Stimulated activated CD8-positive, alpha-beta memory T cell treated with anti-CD3 and anti-CD28 coated beads, Interleukin-15, amount 100 ng/mL, for 4 hours (primary cell): Measurements from ENCODE around the gene TUBB3.
A peak's percentile ranks its signal among the peaks of the same experiment; 100 is the strongest.
"Not testable (repeated sequence)": the region's sequence is repeated elsewhere in the genome, so short reads cannot be mapped to it uniquely, and the experiment has no call there.

Source experiments
- DNase-seq, 2 donors: peaks; one replicate each; pipeline ENCODE4 v3.0.0-alpha.2; 2020; ENCODE audit warnings: low read depth in 2 of 2

Gene TUBB3

DNA sequence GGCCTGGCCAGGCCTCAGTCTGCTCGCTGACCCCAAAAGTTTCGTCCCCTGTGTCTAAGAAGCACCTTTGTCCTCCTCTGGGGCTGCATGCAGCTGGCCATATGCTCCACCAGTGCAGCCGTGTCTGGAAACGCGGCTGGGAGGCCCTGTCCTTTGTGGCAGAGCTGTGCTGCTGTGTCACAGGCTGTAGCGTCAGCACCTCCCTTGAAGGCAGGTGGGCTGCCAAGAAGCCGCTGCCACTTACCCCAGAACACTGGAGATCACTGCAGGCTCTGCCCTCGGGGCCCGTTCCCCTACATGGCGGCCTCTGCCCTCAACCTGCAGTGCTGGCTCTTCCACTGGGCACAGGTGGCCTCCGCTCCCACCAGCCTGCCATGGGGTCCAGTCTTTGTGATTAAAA lies 20.2 kb upstream of the TUBB3 start:
- DNase-seq = no peak

DNA sequence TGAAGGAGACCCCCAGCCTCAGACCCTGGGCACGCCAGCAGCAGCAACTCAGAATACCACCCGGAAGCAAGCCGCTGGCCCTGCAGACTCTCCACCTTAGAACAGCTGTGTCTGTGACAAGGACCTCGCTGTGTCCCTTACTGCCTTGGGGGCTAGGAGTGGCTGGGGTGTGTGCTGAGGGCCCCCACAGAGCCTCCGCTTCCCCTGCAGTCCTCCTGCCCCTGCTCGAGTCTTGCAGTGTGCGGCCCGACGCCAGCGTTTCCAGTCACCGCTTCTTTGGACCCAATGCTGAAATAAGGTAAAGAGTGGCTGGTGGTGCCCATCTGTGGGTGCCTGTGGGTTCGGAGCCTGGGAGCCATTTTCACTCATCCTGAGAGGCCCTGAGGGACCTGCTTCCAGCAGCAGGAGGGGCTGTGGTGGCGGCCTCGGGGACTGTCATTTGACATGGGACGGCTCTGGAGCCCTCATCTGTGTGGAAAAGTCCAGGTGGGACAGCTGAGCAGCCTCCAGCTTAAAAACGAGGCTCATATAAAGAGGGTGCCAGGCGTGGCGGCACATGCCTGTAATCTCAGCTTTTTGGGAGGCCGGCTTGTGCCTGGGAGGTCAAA lies 19.1 kb upstream of the TUBB3 start:
- DNase-seq = no peak

DNA sequence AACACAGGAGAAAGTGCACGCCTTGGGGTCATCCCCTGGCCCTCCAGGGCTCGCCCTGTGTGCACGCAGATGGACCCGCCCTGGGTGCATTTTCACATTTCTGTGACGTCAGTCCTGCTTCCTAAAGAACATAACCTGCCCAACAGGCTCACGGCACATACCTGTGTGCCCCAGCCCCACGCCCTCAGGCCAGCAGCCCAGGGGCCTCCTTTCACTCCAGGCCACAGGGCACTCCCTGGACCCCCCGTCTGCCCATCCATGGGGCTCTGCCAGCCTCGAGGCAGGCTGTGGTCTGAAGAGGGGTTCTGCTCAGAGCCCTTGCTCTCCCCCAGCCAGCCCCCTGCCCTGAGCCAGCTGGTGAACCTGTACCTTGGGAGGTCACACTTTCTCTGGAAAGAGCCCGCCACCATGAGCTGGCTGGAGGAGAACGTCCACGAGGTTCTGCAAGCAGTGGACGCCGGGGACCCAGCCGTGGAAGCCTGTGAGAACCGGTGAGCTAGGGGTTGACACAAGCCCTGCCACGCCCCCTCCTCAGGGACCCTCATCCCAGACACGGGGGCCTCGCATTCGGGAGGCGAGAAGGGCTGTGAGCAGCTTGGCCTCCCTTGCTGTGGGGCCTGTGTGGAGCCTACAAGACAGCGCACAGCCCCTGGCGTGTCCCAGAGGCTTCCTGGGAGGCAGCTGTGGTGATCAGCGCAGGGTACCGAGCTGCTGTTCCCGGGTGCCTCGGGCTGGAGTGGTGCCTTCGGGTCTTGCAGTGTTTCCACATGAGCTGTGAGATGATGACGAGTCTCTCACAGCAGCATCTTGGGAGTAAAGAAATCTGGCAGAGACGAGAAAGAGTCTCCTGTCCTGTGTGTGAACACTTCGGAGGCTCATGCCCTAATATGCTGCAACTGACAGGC lies 18.3 kb upstream of the TUBB3 start:
- DNase-seq = no peak

DNA sequence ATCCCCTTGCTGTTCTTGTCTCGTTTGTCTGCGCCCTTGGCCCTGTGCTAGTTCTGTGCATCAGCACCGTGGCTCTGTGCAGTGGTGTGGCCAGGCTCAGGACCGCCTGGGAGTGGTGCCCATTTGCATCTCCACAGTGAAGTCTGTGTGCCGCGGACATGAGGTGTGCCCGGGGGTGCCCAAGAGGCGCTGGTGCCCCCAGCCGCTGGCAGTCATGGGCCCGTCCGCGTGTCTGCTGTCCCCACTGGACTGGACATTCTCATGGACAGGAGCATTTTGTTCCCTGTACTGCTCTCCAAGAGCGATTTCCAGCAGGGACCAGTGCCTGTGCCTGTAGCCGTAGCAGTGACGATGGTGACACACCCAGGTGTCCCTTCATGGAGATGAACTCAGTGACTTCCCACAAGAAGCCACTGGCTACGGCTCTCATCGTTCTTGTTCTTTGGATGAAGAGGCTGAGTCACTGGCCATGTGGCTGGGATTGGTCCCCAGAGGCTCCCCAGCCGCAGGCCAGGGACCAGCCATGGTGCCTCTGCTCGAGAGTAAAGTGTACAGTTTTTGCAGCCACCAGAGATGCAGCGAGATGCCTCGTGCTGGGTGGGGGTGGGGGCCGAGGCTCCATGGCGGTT lies 17.5 kb upstream of the TUBB3 start:
- no peak for DNase-seq

DNA sequence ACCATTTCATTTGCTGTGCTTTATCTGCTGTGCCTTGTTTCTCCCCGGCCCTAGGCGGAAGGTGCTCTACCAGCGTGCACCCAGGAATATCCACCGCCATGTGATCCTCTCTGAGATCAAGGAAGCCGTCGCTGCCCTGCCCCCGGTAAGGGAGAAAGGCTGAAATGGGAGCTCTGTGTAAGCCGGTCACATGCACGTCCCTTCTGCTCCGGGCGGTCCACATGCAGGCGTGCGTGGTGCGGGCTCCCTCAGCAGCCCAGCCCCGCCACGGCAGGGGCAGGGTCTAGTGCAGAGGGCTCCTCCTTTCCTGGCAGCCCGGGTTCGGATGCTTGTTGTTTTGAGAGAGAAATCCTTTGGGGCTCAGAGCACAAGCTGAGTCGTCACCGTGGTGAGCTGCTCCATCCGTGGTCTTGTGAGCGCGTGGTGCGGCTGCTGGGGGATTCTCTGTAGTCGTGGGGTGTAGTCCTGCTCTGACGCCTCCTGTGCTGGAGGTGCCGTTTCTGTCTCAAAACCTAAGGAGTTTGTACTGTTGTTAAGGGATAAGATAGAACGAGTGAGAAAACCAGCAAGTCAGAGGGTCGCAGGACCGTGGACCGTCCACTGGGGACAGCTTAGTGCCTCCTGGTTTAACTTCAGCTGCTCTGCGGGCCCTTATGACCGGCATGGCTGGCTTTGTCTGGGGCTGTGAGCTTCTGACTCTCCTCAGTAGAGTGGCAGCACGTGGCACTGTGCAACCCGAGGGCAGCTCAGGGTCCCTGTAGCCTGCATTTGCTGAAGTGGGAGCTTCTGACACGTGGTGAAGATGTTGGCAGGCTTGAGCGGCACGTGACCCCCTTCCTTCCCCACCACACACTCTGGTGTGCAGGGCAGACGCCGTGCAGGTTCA lies 16.8 kb upstream of the TUBB3 start:
- DNase-seq = no peak

DNA sequence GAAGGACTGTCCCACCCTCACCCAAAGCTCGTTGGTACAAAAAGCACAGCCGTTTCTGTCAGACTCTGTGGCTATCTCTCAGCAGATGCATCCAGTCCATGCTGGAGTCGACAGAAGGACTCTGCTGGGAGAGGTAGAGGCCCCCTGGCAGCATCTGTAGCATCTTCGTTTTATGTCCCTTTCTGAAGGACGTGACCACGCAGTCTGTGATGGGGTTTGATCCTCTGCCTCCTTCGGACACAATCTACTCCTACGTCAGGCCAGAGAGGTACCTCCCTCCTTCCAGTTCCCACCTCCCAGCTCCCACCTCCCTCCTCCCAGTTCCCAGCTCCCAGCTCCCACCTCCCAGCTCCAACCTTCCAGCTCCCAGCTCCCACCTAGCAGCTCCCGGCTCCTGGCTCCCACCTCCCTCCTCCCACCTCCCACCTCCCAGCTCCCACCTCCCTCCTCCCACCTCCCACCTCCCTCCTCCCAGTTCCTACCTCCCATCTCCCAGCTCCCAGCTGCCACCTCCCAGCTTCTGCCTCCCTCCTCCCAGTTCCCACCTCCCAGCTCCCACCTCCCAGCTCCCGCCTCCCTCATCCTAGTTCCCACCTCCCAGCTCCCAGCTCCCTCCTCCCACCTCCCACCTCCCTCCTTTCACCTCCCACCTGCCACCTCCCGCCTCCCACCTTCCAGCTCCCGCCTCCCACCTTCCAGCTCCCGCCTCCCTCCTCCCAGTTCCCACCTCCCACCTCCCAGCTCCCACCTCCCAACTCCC lies 15.9 kb upstream of the TUBB3 start:
- DNase-seq = no peak

DNA sequence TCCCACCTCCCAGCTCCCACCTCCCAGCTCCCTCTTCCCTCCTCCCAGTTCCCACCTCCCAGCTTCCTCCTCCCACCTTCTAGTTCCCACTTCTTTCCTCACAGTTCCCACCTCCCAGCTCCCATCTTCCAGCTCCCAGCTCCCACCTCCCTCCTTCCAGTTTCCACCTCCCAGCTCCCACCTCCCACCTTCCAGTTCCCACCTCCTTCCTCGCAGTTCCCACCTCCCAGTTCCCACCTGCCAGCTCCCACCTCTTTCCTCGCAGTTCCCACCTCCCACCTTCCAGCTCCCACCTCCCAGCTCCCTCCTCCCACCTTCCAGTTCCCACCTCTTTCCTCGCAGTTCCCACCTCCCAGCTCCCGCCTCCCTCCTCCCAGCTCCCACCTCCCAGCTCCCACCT lies 14.9 kb upstream of the TUBB3 start:
- no peak for DNase-seq

DNA sequence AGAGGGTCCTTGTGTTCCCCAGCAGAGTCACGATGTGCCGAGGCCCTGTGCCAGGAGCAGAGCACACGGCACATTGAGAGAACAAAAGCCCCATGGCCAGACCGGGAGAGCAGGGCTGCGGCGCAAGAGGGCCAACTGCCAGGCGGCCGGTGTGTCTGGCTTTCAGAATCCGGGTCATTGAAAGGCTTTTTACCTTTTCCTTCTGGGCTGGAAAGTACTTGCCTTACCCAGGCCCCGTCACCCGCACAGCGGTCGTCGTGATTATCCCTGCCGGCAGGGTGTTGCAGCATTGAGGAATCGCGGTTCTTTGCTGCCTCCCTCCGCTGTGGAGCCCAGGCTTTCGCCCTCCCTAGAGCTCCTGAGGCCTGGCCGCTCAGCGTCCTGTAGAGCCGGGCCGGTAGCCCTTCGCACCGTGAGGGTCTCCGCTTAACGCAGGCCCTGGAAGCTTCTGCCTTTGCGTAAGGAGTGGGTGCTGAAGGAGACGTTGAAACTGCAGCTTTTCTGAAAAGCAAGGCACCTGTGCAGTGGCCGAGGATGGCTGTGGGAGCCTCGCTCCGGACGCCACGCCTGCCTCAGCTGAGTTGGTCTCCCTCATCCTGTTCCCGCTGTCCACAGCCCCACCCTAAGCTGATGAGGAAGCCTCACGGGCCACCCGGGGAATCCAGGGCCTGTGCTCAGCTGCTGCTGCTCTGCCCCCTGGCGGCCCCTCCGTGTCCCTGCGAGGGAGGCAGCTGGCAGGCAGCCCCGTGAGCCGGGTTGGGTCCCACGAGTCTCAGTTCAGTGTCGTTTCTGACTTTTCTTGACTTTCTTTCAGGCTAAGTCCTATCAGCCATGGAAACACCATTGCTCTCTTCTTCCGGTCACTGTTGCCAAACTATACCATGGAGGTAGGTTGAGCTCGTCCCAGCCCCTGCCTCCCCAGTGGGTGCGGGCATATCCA lies 13.1 kb upstream of the TUBB3 start:
- DNase-seq = peak; percentile 24 to 41

DNA sequence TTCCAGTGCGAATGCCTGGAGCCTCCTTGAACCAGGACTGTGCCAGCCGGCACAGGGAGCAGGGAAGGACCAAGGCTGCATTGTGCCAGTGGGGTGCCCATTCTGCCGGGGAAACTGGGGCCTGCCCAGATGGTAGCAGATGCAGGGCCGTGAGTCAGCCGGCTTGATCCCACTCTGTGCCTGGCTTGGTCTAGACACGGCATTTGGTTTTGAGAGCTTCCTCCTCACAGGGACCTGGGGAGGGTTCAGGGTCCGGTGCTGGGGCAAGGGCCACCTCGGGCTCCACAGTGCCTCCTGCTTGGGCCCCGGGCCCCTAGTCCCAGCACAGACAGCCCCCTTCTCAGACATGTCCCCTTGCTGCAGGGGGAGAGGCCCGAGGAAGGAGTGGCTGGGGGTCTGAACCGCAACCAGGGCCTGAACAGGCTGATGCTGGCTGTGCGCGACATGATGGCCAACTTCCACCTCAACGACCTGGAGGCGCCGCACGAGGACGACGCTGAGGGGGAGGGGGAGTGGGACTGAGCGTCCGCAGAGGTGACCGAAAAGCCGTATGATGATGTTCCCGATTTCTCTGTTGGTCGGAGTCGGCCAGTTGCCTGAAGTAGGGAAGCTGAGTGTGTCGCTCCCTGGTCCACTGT lies 12.3 kb upstream of the TUBB3 start:
- DNase-seq = no peak

DNA sequence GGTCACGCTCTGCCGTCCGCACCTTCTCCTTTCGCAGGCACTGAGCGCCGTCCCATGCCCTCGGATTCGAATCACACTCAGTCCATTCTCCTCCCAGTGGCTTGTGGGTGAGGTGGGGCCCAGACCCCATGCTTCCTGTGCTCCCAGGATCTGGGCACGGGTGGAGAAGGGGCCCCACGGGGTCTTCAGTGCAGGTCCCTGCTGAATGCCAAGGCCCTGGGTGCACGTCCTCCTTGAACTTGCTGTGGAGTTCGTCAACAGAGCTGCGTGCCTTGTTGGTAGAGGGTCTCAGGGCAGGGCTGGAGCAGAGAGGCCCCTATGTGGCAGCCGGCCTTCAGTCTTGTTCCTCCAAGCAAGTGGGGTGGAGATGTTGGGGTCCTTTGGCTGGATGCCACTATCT lies 11.8 kb upstream of the TUBB3 start:
- DNase-seq = no peak

DNA sequence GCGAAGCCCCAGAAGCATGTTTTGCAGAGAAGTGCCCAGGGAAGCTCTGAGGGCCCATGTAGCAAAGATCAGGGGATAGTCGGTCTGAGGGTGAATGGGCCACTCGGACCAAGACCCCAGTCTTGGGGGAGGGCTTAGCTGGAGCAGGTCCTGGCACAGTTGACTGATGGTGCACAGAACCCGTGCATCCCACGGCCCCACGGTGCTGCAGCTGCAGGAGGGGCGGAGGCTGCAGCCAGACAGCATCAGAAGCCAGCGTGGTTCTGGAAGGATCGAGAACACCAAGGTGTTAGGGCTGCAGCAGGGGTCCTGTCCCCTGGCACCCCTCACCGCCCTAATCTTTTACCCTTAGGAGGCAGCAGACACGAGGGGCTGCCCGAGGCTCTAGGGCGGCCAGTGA lies 11.0 kb upstream of the TUBB3 start:
- DNase-seq = no peak

DNA sequence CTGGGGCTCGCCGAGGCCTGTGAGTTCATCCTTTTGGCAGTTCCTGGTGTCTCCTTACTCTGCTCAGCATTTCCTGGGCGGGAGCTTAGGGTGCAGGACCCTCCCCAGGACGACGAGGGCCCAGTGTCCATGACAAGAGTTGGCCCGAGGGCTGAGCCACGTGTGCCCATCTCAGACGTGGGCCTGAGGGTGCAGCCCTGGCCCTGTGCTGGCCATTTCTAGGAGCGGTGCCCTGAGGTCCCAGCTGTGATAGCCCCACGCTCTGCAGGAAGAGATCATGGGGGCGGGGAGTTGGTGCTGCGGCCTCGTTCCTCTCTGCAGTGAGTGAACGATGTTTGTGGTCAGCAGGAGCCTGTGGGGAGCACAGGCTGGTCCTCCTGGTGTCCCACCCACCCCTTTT lies 10.5 kb upstream of the TUBB3 start:
- no peak for DNase-seq

DNA sequence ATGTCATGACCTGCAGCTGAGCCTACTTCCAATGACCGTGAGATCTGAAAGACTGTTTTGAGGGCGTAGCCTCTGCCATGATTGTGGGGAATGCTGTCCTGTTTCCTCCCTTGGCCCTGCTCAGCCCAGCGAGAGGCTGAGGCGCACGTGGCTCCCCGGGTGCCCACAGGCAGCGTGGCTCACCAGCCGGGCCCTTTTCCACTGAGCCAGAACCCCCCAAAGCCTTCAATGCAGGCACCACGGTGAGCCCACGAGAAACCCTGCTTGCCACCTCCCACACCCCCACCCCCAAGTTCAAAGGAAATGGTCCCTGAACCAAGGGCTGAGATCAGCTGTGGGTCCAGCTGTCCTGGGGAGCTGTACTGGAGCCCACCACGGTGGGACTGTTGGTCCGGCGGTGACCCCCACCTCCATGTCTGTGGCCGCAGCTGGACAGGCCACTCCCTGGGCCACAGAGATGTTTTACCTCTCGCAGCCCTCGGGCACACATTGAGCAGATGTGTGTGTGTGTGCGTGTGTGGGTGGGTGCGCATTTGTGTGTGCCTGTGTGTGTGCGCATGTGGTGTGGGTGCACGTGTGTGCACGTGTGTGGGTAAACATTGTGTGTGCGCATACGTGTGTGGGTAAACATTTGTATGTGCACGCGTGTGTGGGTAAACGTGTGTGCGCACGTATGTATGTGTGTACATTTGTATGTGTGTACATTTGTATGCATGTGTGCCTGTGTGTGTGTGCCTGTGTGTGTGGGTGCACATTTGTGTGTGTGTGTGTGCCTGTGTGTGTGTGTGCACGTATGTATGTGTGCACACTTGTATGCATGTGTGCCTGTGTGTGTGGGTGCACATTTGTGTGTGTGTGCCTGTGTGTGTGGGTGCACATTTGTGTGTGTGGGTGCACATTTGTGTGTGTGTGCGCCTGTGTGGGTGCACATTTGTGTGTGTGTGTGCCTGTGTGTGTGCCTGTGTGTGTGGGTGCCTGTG lies 9.4 kb upstream of the TUBB3 start:
- no peak for DNase-seq

DNA sequence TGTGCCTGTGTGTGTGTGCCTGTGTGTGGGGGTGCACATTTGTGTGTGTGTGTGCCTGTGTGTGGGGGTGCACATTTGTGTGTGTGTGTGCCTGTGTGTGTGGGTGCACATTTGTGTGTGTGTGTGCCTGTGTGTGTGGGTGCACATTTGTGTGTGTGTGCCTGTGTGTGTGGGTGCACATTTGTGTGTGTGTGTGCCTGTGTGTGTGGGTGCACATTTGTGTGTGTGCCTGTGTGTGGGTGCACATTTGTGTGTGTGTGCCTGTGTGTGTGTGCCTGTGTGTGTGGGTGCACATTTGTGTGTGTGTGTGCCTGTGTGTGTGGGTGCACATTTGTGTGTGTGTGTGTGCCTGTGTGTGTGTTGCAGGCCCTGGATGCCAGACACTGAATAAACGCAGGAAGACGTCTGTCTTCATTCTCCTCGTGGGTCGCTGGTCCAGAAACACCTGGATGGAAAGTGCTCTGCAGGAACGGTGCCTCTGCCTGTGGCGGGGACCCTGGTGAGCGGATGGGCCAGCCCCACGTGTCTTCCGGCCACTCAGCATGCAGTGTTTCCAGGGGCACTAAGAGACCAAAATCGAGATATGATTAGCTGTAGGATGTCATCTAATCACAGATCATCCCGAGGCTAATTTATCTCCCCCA lies 8.4 kb upstream of the TUBB3 start:
- DNase-seq = not testable (repeated sequence)

DNA sequence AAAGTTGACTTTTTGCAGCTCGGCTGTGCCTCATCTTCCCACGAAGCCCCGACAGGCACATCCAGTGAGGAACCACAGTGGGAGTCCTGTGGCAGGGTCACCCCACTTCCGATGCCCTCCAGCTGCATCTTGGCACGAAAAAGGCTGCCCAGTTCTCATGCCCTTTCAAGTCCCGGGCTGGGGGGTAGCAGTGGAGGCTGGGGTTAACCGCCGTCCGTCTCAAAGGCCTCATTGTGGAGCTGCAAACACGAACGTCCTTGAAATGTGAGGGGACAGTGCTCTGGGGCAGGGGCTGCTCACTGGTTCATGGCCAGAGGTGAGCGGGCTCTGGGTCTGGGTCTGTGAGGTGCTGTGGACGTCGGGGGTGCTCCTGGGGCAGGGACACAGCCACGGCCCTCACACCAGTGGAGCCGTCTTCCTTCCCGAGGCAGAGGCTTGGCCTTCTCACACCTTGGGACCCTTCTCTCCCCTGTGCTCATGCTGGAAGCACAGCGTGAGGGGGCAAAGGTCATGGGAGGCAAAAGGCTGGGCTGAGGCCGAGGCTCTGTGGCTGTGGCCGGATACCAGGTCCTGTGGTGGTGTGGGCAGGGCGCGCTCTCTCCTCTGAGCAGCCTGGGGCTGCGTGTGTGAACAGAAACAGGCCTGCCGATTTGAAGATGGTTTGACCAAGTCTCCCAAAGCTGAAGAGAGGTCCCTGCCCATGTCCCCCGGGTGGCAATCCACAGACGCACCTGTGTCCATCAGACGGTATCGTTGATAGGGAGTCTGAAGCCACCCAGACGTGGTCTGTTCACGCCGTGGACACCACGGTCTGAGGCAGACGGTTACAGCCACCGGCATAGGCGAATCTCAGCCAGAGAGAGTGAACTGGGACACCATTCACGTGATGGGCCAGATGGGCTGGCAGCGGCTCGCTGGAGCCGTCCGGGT lies 7.6 kb upstream of the TUBB3 start:
- no peak for DNase-seq

DNA sequence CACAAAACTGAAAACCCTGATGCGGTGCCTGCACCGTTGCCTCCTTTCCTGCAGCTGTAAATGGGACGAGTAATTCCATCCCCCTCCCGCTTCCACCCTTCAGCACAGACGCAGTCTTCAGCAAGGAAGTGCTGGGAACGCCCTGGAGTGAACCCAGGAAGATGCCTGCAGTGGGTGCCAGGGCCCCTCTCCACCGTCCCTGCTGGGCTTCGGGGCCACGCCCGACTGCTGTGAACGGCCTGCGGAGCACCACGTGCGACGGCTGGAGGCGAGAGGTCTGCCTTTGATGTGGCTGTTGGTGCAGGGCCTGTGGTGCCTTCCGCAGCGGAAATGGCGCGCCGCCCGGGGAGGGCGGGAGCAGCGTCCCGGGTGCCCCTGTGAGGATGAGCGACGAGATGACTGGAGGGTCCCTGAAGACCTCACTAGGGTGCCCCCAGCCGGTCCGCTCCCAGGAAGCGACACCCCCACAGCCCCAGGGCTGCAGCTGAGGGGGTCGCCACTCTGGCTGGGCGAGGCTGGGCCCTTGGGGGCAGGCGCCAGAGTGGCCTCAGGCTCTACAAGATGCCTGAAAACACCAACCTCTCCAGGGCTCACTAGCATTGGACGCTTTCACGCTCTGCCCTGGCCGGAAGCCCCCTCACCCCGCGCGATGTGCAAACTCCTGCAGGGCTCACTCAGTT lies 5.2 kb upstream of the TUBB3 start:
- peak; percentile 36 to 61 for DNase-seq
